Measurements from ENCODE around the gene SDCCAG8.
A peak's percentile ranks its signal among the peaks of the same experiment; 100 is the strongest.

The SDCCAG8 gene

GRCh38 chr1:243496187-243496646 is 240.4 kb downstream of the SDCCAG8 start:
- no peak for TF ChIP-seq ZNF292 (tag by site-specific recombination; IDR thresholded peaks at IDR 0.05; ENCODE audit: borderline replicate concordance, low read depth)
- TF ChIP-seq ZNF202 (tag by site-specific recombination; IDR thresholded peaks at IDR 0.05; ENCODE audit: borderline replicate concordance): no peak; the same call in 1 of the 2 replicates
- peak; percentile 30; the same call in 1 of the 2 replicates for TF ChIP-seq ZIC2 (tag by site-specific recombination; IDR thresholded peaks at IDR 0.05)
- TF ChIP-seq ZNF121 (tag by site-specific recombination; IDR thresholded peaks at IDR 0.05): no peak
- TF ChIP-seq ZNF785 (tag by site-specific recombination; IDR thresholded peaks at IDR 0.05): no peak
- Histone ChIP-seq H3K4me1 (ENCODE audit: control insufficient read depth, insufficient read depth, low read length) (no peaks in the 10 kb centered on the region), H3K27ac (ENCODE audit: extremely low read depth, low read depth, low read length) (no peak overlapping the region), H3K9me3 (ENCODE audit: control insufficient read depth, insufficient read depth, low read depth, low read length) (no peaks in the 10 kb centered on the region), H3K4me3 (ENCODE audit: low read depth, low read length) (no peak overlapping the region), H3K36me3 (ENCODE audit: control insufficient read depth in 2 of 2, insufficient read depth in 1 of 2, low read length in 2 of 2) (peaks cover 0 to 15% of the 10 kb centered on the region in 2 experiments; a peak in 1 of 3 replicates)
- POLR2A ChIA-PET: no interaction called here
- CTCF ChIA-PET: interaction anchor here (1.2 kb wide), 1 partner anchor 152 kb away, joined by 4 read pairs; no protein-coding TSS in a partner anchor

DNA sequence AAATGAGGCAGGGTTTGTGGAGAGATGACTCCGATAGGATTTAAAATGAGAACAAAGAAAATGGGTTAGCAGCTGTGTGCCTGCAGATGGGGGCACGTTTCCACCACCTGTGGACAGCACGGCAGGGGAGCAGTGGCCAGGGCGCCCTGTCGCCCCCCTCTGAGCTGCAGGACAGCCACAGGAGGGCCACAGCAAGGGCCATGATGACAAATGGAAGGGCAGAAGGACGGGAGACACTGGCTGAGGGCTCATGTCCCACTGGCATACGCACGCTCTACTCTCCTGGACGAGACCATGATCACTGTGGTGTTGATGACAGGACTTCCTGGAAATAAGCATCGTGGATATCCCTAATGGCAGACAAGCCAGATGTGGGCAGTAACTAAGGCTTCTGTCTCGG is 241.0 kb downstream of the SDCCAG8 start:
- ChIA-PET CTCF (interaction anchor here (1.2 kb wide), 1 partner anchor 153 kb away, joined by 4 read pairs; no protein-coding TSS in a partner anchor), POLR2A (no interaction called here)
- TF ChIP-seq GLIS1 (tag by site-specific recombination; IDR thresholded peaks at IDR 0.05) (peak; percentile 46), SCRT2 (tag by site-specific recombination; IDR thresholded peaks at IDR 0.05) (peak; percentile 25; the same call in 1 of the 2 replicates)
- TF ChIP-seq, protein P1, sequence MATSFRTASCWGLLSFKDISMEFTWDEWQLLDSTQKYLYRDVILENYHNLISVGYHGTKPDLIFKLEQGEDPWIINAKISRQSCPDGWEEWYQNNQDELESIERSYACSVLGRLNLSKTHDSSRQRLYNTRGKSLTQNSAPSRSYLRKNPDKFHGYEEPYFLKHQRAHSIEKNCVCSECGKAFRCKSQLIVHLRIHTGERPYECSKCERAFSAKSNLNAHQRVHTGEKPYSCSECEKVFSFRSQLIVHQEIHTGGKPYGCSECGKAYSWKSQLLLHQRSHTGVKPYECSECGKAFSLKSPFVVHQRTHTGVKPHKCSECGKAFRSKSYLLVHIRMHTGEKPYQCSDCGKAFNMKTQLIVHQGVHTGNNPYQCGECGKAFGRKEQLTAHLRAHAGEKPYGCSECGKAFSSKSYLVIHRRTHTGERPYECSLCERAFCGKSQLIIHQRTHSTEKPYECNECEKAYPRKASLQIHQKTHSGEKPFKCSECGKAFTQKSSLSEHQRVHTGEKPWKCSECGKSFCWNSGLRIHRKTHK (tag by site-specific recombination; IDR thresholded peaks at IDR 0.05): no peak
- Histone ChIP-seq H3K4me1 (ENCODE audit: control insufficient read depth, insufficient read depth, low read length) (no peaks in the 10 kb centered on the region), H3K9me3 (ENCODE audit: control insufficient read depth, insufficient read depth, low read depth, low read length) (no peaks in the 10 kb centered on the region), H3K36me3 (ENCODE audit: control insufficient read depth in 2 of 2, insufficient read depth in 1 of 2, low read length in 2 of 2) (peaks cover 0 to 15% of the 10 kb centered on the region in 2 experiments; a peak in 1 of 3 replicates), H3K27ac (ENCODE audit: extremely low read depth, low read depth, low read length) (no peak overlapping the region), H3K4me3 (ENCODE audit: low read depth, low read length) (no peak overlapping the region)

DNA sequence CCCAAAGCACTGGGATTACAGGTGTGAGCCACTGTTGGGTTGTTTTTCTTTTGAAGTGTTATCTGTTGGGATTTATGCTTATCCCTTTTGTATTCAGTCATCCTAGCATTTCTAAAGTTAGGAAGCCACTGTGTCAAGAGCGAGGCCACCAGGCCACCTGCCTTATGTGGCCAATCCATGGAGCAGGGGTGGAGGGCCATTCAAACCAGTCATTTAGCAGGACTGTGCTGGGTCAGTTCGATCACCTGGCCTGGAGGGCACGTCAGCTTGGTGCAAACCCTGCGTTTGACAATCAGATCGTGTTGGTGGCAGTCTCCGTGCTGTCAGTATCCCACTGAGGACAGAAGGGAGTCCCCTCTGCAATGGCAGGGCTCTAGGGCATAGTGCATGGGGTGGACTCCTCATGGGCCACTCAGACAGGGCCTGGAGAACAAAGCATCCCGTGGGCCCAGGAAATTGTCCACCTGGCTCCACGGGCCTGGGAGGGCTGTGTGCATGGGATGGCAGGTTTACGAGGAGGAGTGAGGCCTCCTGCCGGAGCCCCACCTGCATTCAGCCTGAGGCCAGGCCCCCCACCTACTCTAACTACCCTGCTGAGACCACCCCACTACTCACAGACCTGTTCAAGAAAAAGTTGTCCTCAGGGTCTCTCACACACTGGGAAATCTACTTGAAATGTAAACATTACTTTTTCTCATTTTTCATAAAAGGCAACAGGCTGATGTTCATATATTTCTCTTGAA is 242.3 kb downstream of the SDCCAG8 start:
- POLR2A ChIA-PET: no interaction called here
- Histone ChIP-seq H3K4me3 (ENCODE audit: low read depth, low read length) (no peak overlapping the region), H3K27ac (ENCODE audit: extremely low read depth, low read depth, low read length) (no peak overlapping the region), H3K4me1 (ENCODE audit: control insufficient read depth, insufficient read depth, low read length) (no peaks in the 10 kb centered on the region), H3K36me3 (ENCODE audit: control insufficient read depth in 2 of 2, insufficient read depth in 1 of 2, low read length in 2 of 2) (peaks cover 0 to 15% of the 10 kb centered on the region in 2 experiments; a peak in 1 of 3 replicates), H3K9me3 (ENCODE audit: control insufficient read depth, insufficient read depth, low read depth, low read length) (no peaks in the 10 kb centered on the region)
- TF ChIP-seq ZSCAN23 (tag by site-specific recombination; IDR thresholded peaks at IDR 0.05) (no peak), ZBTB17 (tag by site-specific recombination; IDR thresholded peaks at IDR 0.05) (no peak), ZIC2 (tag by site-specific recombination; IDR thresholded peaks at IDR 0.05) (peak; percentile 53), ZNF549 (tag by site-specific recombination; IDR thresholded peaks at IDR 0.05) (no peak), ZNF266 (tag by site-specific recombination; IDR thresholded peaks at IDR 0.05; ENCODE audit: low read depth) (no peak), GLIS1 (tag by site-specific recombination; IDR thresholded peaks at IDR 0.05) (peak; percentile 62; the same call in 1 of the 2 replicates), ZNF664 (tag by site-specific recombination; IDR thresholded peaks at IDR 0.05) (no peak), GFI1B (tag by site-specific recombination; IDR thresholded peaks at IDR 0.05) (no peak), KLF9 (tag by site-specific recombination; IDR thresholded peaks at IDR 0.05; ENCODE audit: low read depth) (no peak), BCL6B (tag by site-specific recombination; IDR thresholded peaks at IDR 0.05) (no peak), SCRT2 (tag by site-specific recombination; IDR thresholded peaks at IDR 0.05) (0 out of 2 replicates have a peak, but pooled peaks have one; percentile 12), ZNF248 (tag by site-specific recombination; IDR thresholded peaks at IDR 0.05) (no peak)
- TF ChIP-seq, protein P2, sequence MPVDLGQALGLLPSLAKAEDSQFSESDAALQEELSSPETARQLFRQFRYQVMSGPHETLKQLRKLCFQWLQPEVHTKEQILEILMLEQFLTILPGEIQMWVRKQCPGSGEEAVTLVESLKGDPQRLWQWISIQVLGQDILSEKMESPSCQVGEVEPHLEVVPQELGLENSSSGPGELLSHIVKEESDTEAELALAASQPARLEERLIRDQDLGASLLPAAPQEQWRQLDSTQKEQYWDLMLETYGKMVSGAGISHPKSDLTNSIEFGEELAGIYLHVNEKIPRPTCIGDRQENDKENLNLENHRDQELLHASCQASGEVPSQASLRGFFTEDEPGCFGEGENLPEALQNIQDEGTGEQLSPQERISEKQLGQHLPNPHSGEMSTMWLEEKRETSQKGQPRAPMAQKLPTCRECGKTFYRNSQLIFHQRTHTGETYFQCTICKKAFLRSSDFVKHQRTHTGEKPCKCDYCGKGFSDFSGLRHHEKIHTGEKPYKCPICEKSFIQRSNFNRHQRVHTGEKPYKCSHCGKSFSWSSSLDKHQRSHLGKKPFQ (tag by site-specific recombination; IDR thresholded peaks at IDR 0.05): no peak
- TF ChIP-seq, protein P3, sequence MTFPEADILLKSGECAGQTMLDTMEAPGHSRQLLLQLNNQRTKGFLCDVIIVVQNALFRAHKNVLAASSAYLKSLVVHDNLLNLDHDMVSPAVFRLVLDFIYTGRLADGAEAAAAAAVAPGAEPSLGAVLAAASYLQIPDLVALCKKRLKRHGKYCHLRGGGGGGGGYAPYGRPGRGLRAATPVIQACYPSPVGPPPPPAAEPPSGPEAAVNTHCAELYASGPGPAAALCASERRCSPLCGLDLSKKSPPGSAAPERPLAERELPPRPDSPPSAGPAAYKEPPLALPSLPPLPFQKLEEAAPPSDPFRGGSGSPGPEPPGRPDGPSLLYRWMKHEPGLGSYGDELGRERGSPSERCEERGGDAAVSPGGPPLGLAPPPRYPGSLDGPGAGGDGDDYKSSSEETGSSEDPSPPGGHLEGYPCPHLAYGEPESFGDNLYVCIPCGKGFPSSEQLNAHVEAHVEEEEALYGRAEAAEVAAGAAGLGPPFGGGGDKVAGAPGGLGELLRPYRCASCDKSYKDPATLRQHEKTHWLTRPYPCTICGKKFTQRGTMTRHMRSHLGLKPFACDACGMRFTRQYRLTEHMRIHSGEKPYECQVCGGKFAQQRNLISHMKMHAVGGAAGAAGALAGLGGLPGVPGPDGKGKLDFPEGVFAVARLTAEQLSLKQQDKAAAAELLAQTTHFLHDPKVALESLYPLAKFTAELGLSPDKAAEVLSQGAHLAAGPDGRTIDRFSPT (tag by site-specific recombination; IDR thresholded peaks at IDR 0.05): no peak
- CTCF ChIA-PET: no interaction called here

Data from HEK293 (cell line).